ENCODE results near the gene MYEF2. TPM values are rescaled to one million over a fixed set of nuclear protein-coding genes. Genes with fewer than 3 reads are reported as not detected.

Gene MYEF2
- total and polyA plus RNA-seq, 2 donors: 11.8 to 20.4 TPM

- WGBS: 84% methylated on average over 5 of the region's 5 CpGs
- no peaks in the 10 kb centered on the region for H3K9me3 ChIP-seq (ENCODE audit: control insufficient read depth in 2 of 2, insufficient read depth in 1 of 2, low read length in 1 of 2)
- H3K4me3 ChIP-seq (ENCODE audit: low read length in 2 of 2): no peak overlapping the region
- H3K4me1 ChIP-seq (ENCODE audit: control insufficient read depth in 2 of 2, insufficient read depth in 2 of 2, low read length in 2 of 2): no peaks in the 10 kb centered on the region
- no peak for DNase-seq (ENCODE audit: low read depth in 6 of 9, low spot score in 9 of 9)
- no peaks in the 10 kb centered on the region for H3K27me3 ChIP-seq (ENCODE audit: control insufficient read depth in 2 of 2, insufficient read depth in 1 of 2, low read length in 1 of 2)
- H3K36me3 ChIP-seq (ENCODE audit: control insufficient read depth in 2 of 2, insufficient read depth in 2 of 2, low read length in 1 of 2): no peaks in the 10 kb centered on the region
- no peak overlapping the region for H3K27ac ChIP-seq (ENCODE audit: low read depth in 1 of 2, low read length in 1 of 2)
These were observed 91.5 kb downstream of the MYEF2 start for GRCh38 chr15:48086576-48086975.

GRCh38 chr15:48086133-48086532 is 92.0 kb downstream of the MYEF2 start:
- no peaks in the 10 kb centered on the region for H3K36me3 ChIP-seq (ENCODE audit: control insufficient read depth in 2 of 2, insufficient read depth in 2 of 2, low read length in 1 of 2)
- no peak overlapping the region for H3K4me3 ChIP-seq (ENCODE audit: low read length in 2 of 2)
- no peaks in the 10 kb centered on the region for H3K9me3 ChIP-seq (ENCODE audit: control insufficient read depth in 2 of 2, insufficient read depth in 1 of 2, low read length in 1 of 2)
- H3K4me1 ChIP-seq (ENCODE audit: control insufficient read depth in 2 of 2, insufficient read depth in 2 of 2, low read length in 2 of 2): no peaks in the 10 kb centered on the region
- H3K27ac ChIP-seq (ENCODE audit: low read depth in 1 of 2, low read length in 1 of 2): no peak overlapping the region
- DNase-seq (ENCODE audit: low read depth in 6 of 9, low spot score in 9 of 9): no peak
- H3K27me3 ChIP-seq (ENCODE audit: control insufficient read depth in 2 of 2, insufficient read depth in 1 of 2, low read length in 1 of 2): no peaks in the 10 kb centered on the region
- 89% methylated on average over 5 of the region's 5 CpGs for WGBS

GRCh38 chr15:48085591-48085930 is 92.5 kb downstream of the MYEF2 start:
- H3K9me3 ChIP-seq (ENCODE audit: control insufficient read depth in 2 of 2, insufficient read depth in 1 of 2, low read length in 1 of 2): no peaks in the 10 kb centered on the region
- H3K4me1 ChIP-seq (ENCODE audit: control insufficient read depth in 2 of 2, insufficient read depth in 2 of 2, low read length in 2 of 2): no peaks in the 10 kb centered on the region
- no peak for DNase-seq (ENCODE audit: low read depth in 6 of 9, low spot score in 9 of 9)
- H3K27me3 ChIP-seq (ENCODE audit: control insufficient read depth in 2 of 2, insufficient read depth in 1 of 2, low read length in 1 of 2): no peaks in the 10 kb centered on the region
- no peak overlapping the region for H3K27ac ChIP-seq (ENCODE audit: low read depth in 1 of 2, low read length in 1 of 2)
- H3K36me3 ChIP-seq (ENCODE audit: control insufficient read depth in 2 of 2, insufficient read depth in 2 of 2, low read length in 1 of 2): no peaks in the 10 kb centered on the region
- H3K4me3 ChIP-seq (ENCODE audit: low read length in 2 of 2): no peak overlapping the region
- WGBS: 95% methylated on average over 6 of the region's 6 CpGs

DNA sequence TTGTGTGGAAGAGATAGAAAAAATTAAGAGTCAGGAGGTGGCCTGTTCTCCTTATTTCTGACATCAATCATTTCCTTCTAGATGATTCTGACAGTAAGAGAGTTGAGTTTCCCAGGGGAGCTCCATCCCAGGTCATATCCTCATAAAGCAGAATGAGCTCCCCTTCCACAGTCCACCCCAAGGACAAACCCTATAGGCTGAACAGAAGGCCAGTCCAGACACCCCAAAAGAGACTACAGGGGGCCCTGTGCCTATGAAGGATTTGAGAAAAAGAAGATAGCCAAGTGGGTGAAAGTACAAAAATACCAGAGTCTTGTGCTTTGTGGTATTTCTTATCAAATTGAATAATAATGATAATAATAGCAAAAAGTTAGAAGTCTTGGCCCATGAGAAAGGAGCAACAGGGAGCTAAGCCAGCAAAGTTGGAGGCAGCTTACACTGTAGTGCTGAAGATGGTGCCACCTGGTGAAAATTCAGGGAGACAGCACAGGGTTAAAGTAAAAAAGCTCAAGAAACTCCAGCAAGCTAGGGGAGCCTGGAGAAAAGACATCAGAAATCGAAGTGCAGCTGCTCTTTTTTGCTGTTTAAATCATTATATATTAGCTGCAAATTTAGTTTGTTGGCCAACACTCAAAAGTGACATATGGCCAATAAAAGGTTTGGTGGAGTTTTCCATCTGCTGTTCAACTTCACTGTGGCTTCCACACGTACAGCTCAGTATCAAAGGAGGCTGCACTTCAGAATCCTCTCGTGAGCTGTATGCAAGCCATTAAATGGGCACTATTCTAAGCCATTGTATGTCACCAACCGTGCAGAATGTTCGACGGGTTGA is 93.1 kb downstream of the MYEF2 start:
- Histone ChIP-seq H3K27ac (ENCODE audit: low read depth in 1 of 2, low read length in 1 of 2) (no peak overlapping the region), H3K4me3 (ENCODE audit: low read length in 2 of 2) (no peak overlapping the region), H3K36me3 (ENCODE audit: control insufficient read depth in 2 of 2, insufficient read depth in 2 of 2, low read length in 1 of 2) (no peaks in the 10 kb centered on the region), H3K4me1 (ENCODE audit: control insufficient read depth in 2 of 2, insufficient read depth in 2 of 2, low read length in 2 of 2) (no peaks in the 10 kb centered on the region), H3K9me3 (ENCODE audit: control insufficient read depth in 2 of 2, insufficient read depth in 1 of 2, low read length in 1 of 2) (no peaks in the 10 kb centered on the region), H3K27me3 (ENCODE audit: control insufficient read depth in 2 of 2, insufficient read depth in 1 of 2, low read length in 1 of 2) (no peaks in the 10 kb centered on the region)
- 78% methylated on average over 6 of the region's 6 CpGs for WGBS
- peak in 1 of 9 donors; percentile 6 for DNase-seq (ENCODE audit: low read depth in 6 of 9, low spot score in 9 of 9)

Other genes starting within 250 kb of the MYEF2 start
- 0.05 TPM for gene SLC24A5, start 57.3 kb downstream of the MYEF2 start, total RNA-seq
- 0.07 TPM for gene SLC24A5, start 57.3 kb downstream of the MYEF2 start, polyA plus RNA-seq
- not detected for gene CTXN2, start 13.4 kb upstream of the MYEF2 start, total RNA-seq
- gene CTXN2, start 13.4 kb upstream of the MYEF2 start, polyA plus RNA-seq: not detected
- 0.05 TPM for gene SLC12A1, start 28.0 kb upstream of the MYEF2 start, total RNA-seq
- gene SLC12A1, start 28.0 kb upstream of the MYEF2 start, polyA plus RNA-seq: 0.11 TPM
- 189 TPM for gene DUT, start 153.1 kb upstream of the MYEF2 start, total RNA-seq
- gene DUT, start 153.1 kb upstream of the MYEF2 start, polyA plus RNA-seq: 178 TPM

All from thymus (tissue), 11 donors.